SU-DHL-6 (cell line): ENCODE measurements around the gene RNF126.

Experiments used
- CTCF ChIP-seq: fragments of 200-600 bp; sonication (generic); IDR thresholded peaks from one replicate; pipeline ENCODE4 v1.5.1; 2017; ENCODE audit warnings: antibody characterized with exemption, mild to moderate bottlenecking, low read length, moderate library complexity; ENCODE audit not compliant: insufficient read depth, poor library complexity, severe bottlenecking
- EZH2phosphoT487 ChIP-seq: fragments of 200-600 bp; sonication (generic), shearing (Covaris generic); conservative IDR thresholded peaks from 2 replicates; pipeline ENCODE4 v1.6.1; 2018; ENCODE audit warnings: mild to moderate bottlenecking, antibody characterized with exemption, low read length, moderate library complexity, mixed read lengths

- TF ChIP-seq EZH2phosphoT487 (no peak), CTCF (no peak)
These were observed 23.7 kb upstream of the RNF126 start for GRCh38 chr19:686589-687297.
